Measurements from ENCODE around the gene CDH16.

CDH16 gene

DNA sequence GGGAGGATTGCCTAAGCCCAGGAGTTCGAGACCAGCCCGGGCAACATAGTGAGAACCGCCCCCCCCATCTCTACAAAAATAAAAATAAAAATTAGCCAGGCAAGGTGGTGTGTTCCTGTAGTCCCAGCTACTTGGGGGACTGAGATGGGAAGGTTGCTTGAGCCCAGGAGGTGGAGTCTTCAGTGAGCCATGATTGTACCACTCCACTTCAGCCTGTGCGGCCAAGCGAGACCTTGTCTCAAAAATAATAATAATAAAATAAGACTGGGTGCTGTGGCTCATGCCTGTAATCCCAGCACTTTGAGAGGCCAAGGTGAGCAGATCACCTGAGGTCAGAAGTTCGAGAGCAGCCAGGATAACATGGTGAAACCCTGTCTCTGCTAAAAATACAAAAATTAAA, 26.9 kb downstream of the CDH16 start:
- no peak overlapping the region for H3K4me3 ChIP-seq (ENCODE audit: low read depth, low read length)
- peaks cover 9 to 11% of the 10 kb centered on the region in 2 experiments; a peak in 2 of 3 replicates for H3K36me3 ChIP-seq (ENCODE audit: control insufficient read depth in 2 of 2, insufficient read depth in 1 of 2, low read length in 2 of 2)
- ChIA-PET POLR2A (interaction anchor here (0.7 to 1.4 kb wide), 4 partner anchors 11 to 362 kb away, joined by 3 to 6 read pairs (median 4); no protein-coding TSS in a partner anchor), CTCF (interaction anchor here (0.6 to 17.9 kb wide), 8 partner anchors 9 to 209 kb away, joined by 3 to 268 read pairs (median 4); partner anchors contain the start of genes CDH16 and RRAD)
- H3K4me1 ChIP-seq (ENCODE audit: control insufficient read depth, insufficient read depth, low read length): peaks cover 5% of the 10 kb centered on the region
- no peaks in the 10 kb centered on the region for H3K9me3 ChIP-seq (ENCODE audit: control insufficient read depth, insufficient read depth, low read depth, low read length)
- TF ChIP-seq ZNF433 (tag by site-specific recombination; IDR thresholded peaks at IDR 0.05; ENCODE audit: low read depth): no peak
- TF ChIP-seq ZNF777 (tag by site-specific recombination; IDR thresholded peaks at IDR 0.05; ENCODE audit: borderline replicate concordance): no peak
- TF ChIP-seq INSM2 (tag by site-specific recombination; IDR thresholded peaks at IDR 0.05): no peak
- no peak for TF ChIP-seq SCRT1 (tag by site-specific recombination; IDR thresholded peaks at IDR 0.05; ENCODE audit: borderline replicate concordance)
- TF ChIP-seq KLF9 (tag by site-specific recombination; IDR thresholded peaks at IDR 0.05; ENCODE audit: low read depth): no peak
- no peak for TF ChIP-seq ZEB2 (tag by site-specific recombination; IDR thresholded peaks at IDR 0.05)
- no peak for TF ChIP-seq ZNF114 (tag by site-specific recombination; IDR thresholded peaks at IDR 0.05)
- TF ChIP-seq, protein P1, sequence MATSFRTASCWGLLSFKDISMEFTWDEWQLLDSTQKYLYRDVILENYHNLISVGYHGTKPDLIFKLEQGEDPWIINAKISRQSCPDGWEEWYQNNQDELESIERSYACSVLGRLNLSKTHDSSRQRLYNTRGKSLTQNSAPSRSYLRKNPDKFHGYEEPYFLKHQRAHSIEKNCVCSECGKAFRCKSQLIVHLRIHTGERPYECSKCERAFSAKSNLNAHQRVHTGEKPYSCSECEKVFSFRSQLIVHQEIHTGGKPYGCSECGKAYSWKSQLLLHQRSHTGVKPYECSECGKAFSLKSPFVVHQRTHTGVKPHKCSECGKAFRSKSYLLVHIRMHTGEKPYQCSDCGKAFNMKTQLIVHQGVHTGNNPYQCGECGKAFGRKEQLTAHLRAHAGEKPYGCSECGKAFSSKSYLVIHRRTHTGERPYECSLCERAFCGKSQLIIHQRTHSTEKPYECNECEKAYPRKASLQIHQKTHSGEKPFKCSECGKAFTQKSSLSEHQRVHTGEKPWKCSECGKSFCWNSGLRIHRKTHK (tag by site-specific recombination; IDR thresholded peaks at IDR 0.05): no peak
- no peak for TF ChIP-seq HOXD13 (CRISPR knock-in tag; IDR thresholded peaks at IDR 0.05; ENCODE audit: borderline replicate concordance)
- no peak for TF ChIP-seq ZNF473 (tag by site-specific recombination; IDR thresholded peaks at IDR 0.05)
- TF ChIP-seq, protein P2, sequence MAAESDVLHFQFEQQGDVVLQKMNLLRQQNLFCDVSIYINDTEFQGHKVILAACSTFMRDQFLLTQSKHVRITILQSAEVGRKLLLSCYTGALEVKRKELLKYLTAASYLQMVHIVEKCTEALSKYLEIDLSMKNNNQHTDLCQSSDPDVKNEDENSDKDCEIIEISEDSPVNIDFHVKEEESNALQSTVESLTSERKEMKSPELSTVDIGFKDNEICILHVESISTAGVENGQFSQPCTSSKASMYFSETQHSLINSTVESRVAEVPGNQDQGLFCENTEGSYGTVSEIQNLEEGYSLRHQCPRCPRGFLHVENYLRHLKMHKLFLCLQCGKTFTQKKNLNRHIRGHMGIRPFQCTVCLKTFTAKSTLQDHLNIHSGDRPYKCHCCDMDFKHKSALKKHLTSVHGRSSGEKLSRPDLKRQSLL (tag by site-specific recombination; IDR thresholded peaks at IDR 0.05): no peak
- no peak for TF ChIP-seq ZNF184 (tag by site-specific recombination; IDR thresholded peaks at IDR 0.05)
- no peak overlapping the region for H3K27ac ChIP-seq (ENCODE audit: extremely low read depth, low read depth, low read length)

GRCh38 chr16:66891360-66891759, 27.3 kb downstream of the CDH16 start:
- TF ChIP-seq ZFP41 (tag by site-specific recombination; IDR thresholded peaks at IDR 0.05; ENCODE audit: borderline replicate concordance) (no peak), ZNF37A (tag by site-specific recombination; IDR thresholded peaks at IDR 0.05) (no peak), PRDM1 (tag by site-specific recombination; IDR thresholded peaks at IDR 0.05) (no peak)
- TF ChIP-seq, protein P3, sequence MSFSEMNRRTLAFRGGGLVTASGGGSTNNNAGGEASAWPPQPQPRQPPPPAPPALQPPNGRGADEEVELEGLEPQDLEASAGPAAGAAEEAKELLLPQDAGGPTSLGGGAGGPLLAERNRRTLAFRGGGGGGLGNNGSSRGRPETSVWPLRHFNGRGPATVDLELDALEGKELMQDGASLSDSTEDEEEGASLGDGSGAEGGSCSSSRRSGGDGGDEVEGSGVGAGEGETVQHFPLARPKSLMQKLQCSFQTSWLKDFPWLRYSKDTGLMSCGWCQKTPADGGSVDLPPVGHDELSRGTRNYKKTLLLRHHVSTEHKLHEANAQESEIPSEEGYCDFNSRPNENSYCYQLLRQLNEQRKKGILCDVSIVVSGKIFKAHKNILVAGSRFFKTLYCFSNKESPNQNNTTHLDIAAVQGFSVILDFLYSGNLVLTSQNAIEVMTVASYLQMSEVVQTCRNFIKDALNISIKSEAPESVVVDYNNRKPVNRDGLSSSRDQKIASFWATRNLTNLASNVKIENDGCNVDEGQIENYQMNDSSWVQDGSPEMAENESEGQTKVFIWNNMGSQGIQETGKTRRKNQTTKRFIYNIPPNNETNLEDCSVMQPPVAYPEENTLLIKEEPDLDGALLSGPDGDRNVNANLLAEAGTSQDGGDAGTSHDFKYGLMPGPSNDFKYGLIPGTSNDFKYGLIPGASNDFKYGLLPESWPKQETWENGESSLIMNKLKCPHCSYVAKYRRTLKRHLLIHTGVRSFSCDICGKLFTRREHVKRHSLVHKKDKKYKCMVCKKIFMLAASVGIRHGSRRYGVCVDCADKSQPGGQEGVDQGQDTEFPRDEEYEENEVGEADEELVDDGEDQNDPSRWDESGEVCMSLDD (tag by site-specific recombination; IDR thresholded peaks at IDR 0.05): no peak
- ChIA-PET POLR2A (no interaction called here), CTCF (interaction anchor here (0.6 to 17.9 kb wide), 7 partner anchors 9 to 264 kb away, joined by 3 to 268 read pairs (median 5); partner anchors contain the start of genes CDH16 and RRAD)
- Histone ChIP-seq H3K4me1 (ENCODE audit: control insufficient read depth, insufficient read depth, low read length) (peaks cover 8% of the 10 kb centered on the region), H3K36me3 (ENCODE audit: control insufficient read depth in 2 of 2, insufficient read depth in 1 of 2, low read length in 2 of 2) (peaks cover 9 to 16% of the 10 kb centered on the region in 2 experiments; a peak in 2 of 3 replicates), H3K27ac (ENCODE audit: extremely low read depth, low read depth, low read length) (no peak overlapping the region), H3K9me3 (ENCODE audit: control insufficient read depth, insufficient read depth, low read depth, low read length) (no peaks in the 10 kb centered on the region), H3K4me3 (ENCODE audit: low read depth, low read length) (no peak overlapping the region)

Data from HEK293 (cell line).